HCT116 (cell line): Measurements from ENCODE around the gene GABRR3.

Source experiments
- EZH2 ChIP-seq: fragments of 200-600 bp; sonication (generic); IDR thresholded peaks from 2 replicates; pipeline ENCODE4 v1.6.1; 2017; ENCODE audit warnings: antibody characterized with exemption, mixed run types
- EZH2phosphoT487 ChIP-seq: fragments of 200-600 bp; IDR thresholded peaks from 2 replicates; pipeline ENCODE4 v1.6.1; 2018; ENCODE audit warnings: antibody characterized with exemption, borderline replicate concordance
- MAX ChIP-seq: IDR thresholded peaks from 2 replicates; pipeline ENCODE4 v1.6.1; 2012
- POLR2A ChIP-seq: IDR thresholded peaks from 2 replicates; pipeline ENCODE4 v1.7.0; 2011; ENCODE audit warnings: borderline replicate concordance; ENCODE audit not compliant: insufficient read depth, insufficient read length; ENCODE audit errors: extremely low read depth
- POLR2AphosphoS5 ChIP-seq: IDR thresholded peaks from 2 replicates; pipeline ENCODE4 v1.6.1; 2011; ENCODE audit warnings: mild to moderate bottlenecking, low read depth, low read length, moderate library complexity
- RAD21 ChIP-seq: IDR thresholded peaks from 2 replicates; pipeline ENCODE4 v1.6.1; 2012; ENCODE audit warnings: low read depth, mild to moderate bottlenecking
- TCF7L2 ChIP-seq: IDR thresholded peaks from 2 replicates; pipeline ENCODE4 v1.7.0; 2011; ENCODE audit warnings: borderline replicate concordance, inconsistent platforms; ENCODE audit not compliant: insufficient read depth, insufficient read length; ENCODE audit errors: extremely low read depth
- TF ChIP-seq, protein P1 (sequence below), 3 experiments: fragments of 200-600 bp in 1 of 3; sonication (generic) in 1 of 3; IDR thresholded peaks in 2 of 3; conservative IDR thresholded peaks in 1 of 3; 2 replicates each; pipeline ENCODE4 v1.5.1; 2012 to 2017; ENCODE audit warnings: low read depth in 2 of 3, low read length in 2 of 3, antibody characterized with exemption in 1 of 3, borderline replicate concordance in 1 of 3, control low read depth in 1 of 3, mild to moderate bottlenecking in 1 of 3, mixed read lengths in 1 of 3, mixed run types in 1 of 3, moderate library complexity in 1 of 3; ENCODE audit not compliant: insufficient read depth in 1 of 3

- no peak for TF ChIP-seq TCF7L2
- no peak for TF ChIP-seq EZH2phosphoT487
- TF ChIP-seq POLR2A = no peak
- TF ChIP-seq RAD21 = no peak
- TF ChIP-seq, protein P1, sequence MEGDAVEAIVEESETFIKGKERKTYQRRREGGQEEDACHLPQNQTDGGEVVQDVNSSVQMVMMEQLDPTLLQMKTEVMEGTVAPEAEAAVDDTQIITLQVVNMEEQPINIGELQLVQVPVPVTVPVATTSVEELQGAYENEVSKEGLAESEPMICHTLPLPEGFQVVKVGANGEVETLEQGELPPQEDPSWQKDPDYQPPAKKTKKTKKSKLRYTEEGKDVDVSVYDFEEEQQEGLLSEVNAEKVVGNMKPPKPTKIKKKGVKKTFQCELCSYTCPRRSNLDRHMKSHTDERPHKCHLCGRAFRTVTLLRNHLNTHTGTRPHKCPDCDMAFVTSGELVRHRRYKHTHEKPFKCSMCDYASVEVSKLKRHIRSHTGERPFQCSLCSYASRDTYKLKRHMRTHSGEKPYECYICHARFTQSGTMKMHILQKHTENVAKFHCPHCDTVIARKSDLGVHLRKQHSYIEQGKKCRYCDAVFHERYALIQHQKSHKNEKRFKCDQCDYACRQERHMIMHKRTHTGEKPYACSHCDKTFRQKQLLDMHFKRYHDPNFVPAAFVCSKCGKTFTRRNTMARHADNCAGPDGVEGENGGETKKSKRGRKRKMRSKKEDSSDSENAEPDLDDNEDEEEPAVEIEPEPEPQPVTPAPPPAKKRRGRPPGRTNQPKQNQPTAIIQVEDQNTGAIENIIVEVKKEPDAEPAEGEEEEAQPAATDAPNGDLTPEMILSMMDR (IDR thresholded peaks at IDR 0.05 in 2 of 3, conservative IDR thresholded peaks at IDR 0.05 in 1 of 3; ENCODE audit: borderline replicate concordance in 1 of 3, insufficient read depth in 1 of 3, low read depth in 2 of 3, low read length in 2 of 3) = no peak
- TF ChIP-seq MAX = no peak
- no peak for TF ChIP-seq POLR2AphosphoS5
- no peak for TF ChIP-seq EZH2
These were observed 2.2 kb downstream of the GABRR3 start for GRCh38 chr3:98032904-98033303.
